GM12891 (cell line): ENCODE measurements around the gene PCDH15.

Experiments
- POLR2A ChIP-seq: IDR thresholded peaks from 2 replicates; pipeline ENCODE4 v1.6.1; 2011; ENCODE audit warnings: low read depth, low read length, control low read depth
- POLR2AphosphoS5 ChIP-seq: IDR thresholded peaks from 2 replicates; pipeline ENCODE4 v1.6.1; 2011; ENCODE audit warnings: low read depth, low read length, control low read depth

- no peak for TF ChIP-seq POLR2AphosphoS5
- TF ChIP-seq POLR2A = no peak
Observed at GRCh38 chr10:54372179-54372578, 428.9 kb downstream of the PCDH15 start.
